ENCODE data around the gene UQCRHL.

- TF ChIP-seq CTCF (IDR thresholded peaks at IDR 0.05), result no peak
- TF ChIP-seq POLR2A (IDR thresholded peaks at IDR 0.05), result no peak
Measured at GRCh38 chr1:15764890-15765289, 42.6 kb downstream of the UQCRHL start.

Data from heart left ventricle (tissue), 13 donors.